RWPE2 (cell line): ENCODE data around the gene RASL10B.

Experiments
- ATAC-seq: fragments of 200-7000 bp; cut with Tn5 transposase; 3 replicates; pipeline ENCODE4 v1.9.1; 2021; ENCODE audit warnings: low read depth
- DNase-seq: peaks from one replicate; pipeline ENCODE4 v3.0.0-alpha.2; 2020; ENCODE audit warnings: low spot score
- H3K27ac ChIP-seq: fragments of 450-650 bp; 2 replicates; pipeline ENCODE4 v1.5.1; 2017; ENCODE audit warnings: mild to moderate bottlenecking; ENCODE audit not compliant: poor library complexity, severe bottlenecking
- H3K27me3 ChIP-seq: fragments of 250-450 bp; sonication (Bioruptor Pico); 2 replicates; pipeline ENCODE4 v1.5.1; 2021; ENCODE audit warnings: mild to moderate bottlenecking, moderate library complexity; ENCODE audit not compliant: insufficient read depth, poor library complexity, severe bottlenecking
- H3K36me3 ChIP-seq: fragments of 250-450 bp; sonication (Bioruptor Pico); 2 replicates; pipeline ENCODE4 v1.5.1; 2020; ENCODE audit warnings: low read depth, mild to moderate bottlenecking, moderate library complexity
- H3K4me1 ChIP-seq: fragments of 250-450 bp; sonication (Bioruptor Pico); 2 replicates; pipeline ENCODE4 v1.5.1; 2021; ENCODE audit warnings: mild to moderate bottlenecking, moderate library complexity; ENCODE audit not compliant: insufficient read depth, poor library complexity, severe bottlenecking
- H3K4me3 ChIP-seq: fragments of 250-450 bp; sonication (Bioruptor Pico); 2 replicates; pipeline ENCODE4 v1.5.1; 2021; ENCODE audit warnings: mild to moderate bottlenecking, moderate library complexity; ENCODE audit not compliant: severe bottlenecking
- H3K9me3 ChIP-seq: fragments of 250-450 bp; sonication (Bioruptor Pico); 2 replicates; pipeline ENCODE4 v1.5.1; 2021; ENCODE audit warnings: mild to moderate bottlenecking, moderate library complexity; ENCODE audit not compliant: severe bottlenecking
- CTCF ChIP-seq: fragments of 450-650 bp; IDR thresholded peaks from one replicate; pipeline ENCODE4 v1.5.1; 2017; ENCODE audit warnings: mild to moderate bottlenecking, moderate library complexity; ENCODE audit not compliant: poor library complexity, severe bottlenecking

RASL10B gene

GRCh38 chr17:35764123-35764991 is 32.9 kb downstream of the RASL10B start:
- peak; percentile 92 for ATAC-seq
- no peaks in the 10 kb centered on the region for H3K9me3 ChIP-seq
- H3K27ac ChIP-seq = no peak overlapping the region

GRCh38 chr17:35765086-35765710 is 33.8 kb downstream of the RASL10B start:
- no peak overlapping the region for H3K27ac ChIP-seq
- no peak for DNase-seq

More at GRCh38 chr17:35764123-35764991, 32.9 kb downstream of the RASL10B start:
- no peaks in the 10 kb centered on the region for H3K27me3 ChIP-seq
- peak; percentile 97 for TF ChIP-seq CTCF
- H3K36me3 ChIP-seq = no peaks in the 10 kb centered on the region
- DNase-seq = peak; percentile 85
- no peaks in the 10 kb centered on the region for H3K4me1 ChIP-seq
- H3K4me3 ChIP-seq = peak overlapping the region; percentile 23

GRCh38 chr17:35765756-35766488 is 34.5 kb downstream of the RASL10B start:
- no peak overlapping the region for H3K4me3 ChIP-seq
- H3K9me3 ChIP-seq = no peaks in the 10 kb centered on the region
- no peak for TF ChIP-seq CTCF
- H3K4me1 ChIP-seq = no peaks in the 10 kb centered on the region
- no peak for ATAC-seq
- H3K27me3 ChIP-seq = no peaks in the 10 kb centered on the region
- H3K36me3 ChIP-seq = no peaks in the 10 kb centered on the region
- no peak for DNase-seq
- no peak overlapping the region for H3K27ac ChIP-seq

More at GRCh38 chr17:35765086-35765710, 33.8 kb downstream of the RASL10B start:
- ATAC-seq = no peak
- no peaks in the 10 kb centered on the region for H3K4me1 ChIP-seq
- no peaks in the 10 kb centered on the region for H3K36me3 ChIP-seq
- H3K27me3 ChIP-seq = no peaks in the 10 kb centered on the region
- TF ChIP-seq CTCF = no peak
- H3K4me3 ChIP-seq = no peak overlapping the region
- H3K9me3 ChIP-seq = no peaks in the 10 kb centered on the region

GRCh38 chr17:35766489-35766877 is 35.0 kb downstream of the RASL10B start:
- H3K27ac ChIP-seq = no peak overlapping the region
- ATAC-seq = no peak
- TF ChIP-seq CTCF = no peak

More at GRCh38 chr17:35766489-35766877, 35.0 kb downstream of the RASL10B start:
- no peak for DNase-seq
- no peaks in the 10 kb centered on the region for H3K36me3 ChIP-seq
- no peaks in the 10 kb centered on the region for H3K4me1 ChIP-seq
- no peak overlapping the region for H3K4me3 ChIP-seq
- H3K27me3 ChIP-seq = no peaks in the 10 kb centered on the region
- no peaks in the 10 kb centered on the region for H3K9me3 ChIP-seq
